Neutrophil (primary cell): Measurements from ENCODE around the gene HCRTR2.

Source experiments
- H3K27ac ChIP-seq: fragments of 200-600 bp; sonication (generic); 2 replicates; pipeline ENCODE4 v1.5.1; 2016; ENCODE audit warnings: mild to moderate bottlenecking, moderate library complexity
- H3K27me3 ChIP-seq: fragments of 200-600 bp; sonication (generic); 2 replicates; pipeline ENCODE4 v1.6.0; 2016; ENCODE audit warnings: mild to moderate bottlenecking
- H3K36me3 ChIP-seq: fragments of 200-600 bp; sonication (generic); 2 replicates; pipeline ENCODE4 v1.5.1; 2017
- H3K4me1 ChIP-seq, 2 experiments: fragments of 200-600 bp in 1 of 2; sonication (generic) in 1 of 2; 1 replicate in 1 of 2; 2 replicates in 1 of 2; pipeline versions ENCODE4 v1.5.1 to v1.6.1; 2013 to 2016; ENCODE audit warnings: low read depth in 1 of 2, low read length in 1 of 2, mild to moderate bottlenecking in 1 of 2, moderate library complexity in 1 of 2; ENCODE audit not compliant: control insufficient read depth in 1 of 2, insufficient read depth in 1 of 2
- H3K4me3 ChIP-seq, 2 experiments: fragments of 200-600 bp in 1 of 2; sonication (generic) in 1 of 2; 1 replicate in 1 of 2; 2 replicates in 1 of 2; pipeline ENCODE4 v1.5.1; 2013 to 2016; ENCODE audit warnings: low read depth in 1 of 2, low read length in 1 of 2, mild to moderate bottlenecking in 1 of 2, moderate library complexity in 1 of 2
- H3K9me3 ChIP-seq: fragments of 200-600 bp; sonication (generic); 2 replicates; pipeline ENCODE4 v1.5.1; 2016
- TF ChIP-seq, protein P1 (sequence below): fragments of 200-600 bp; sonication (generic); IDR thresholded peaks from 2 replicates; pipeline ENCODE4 v1.5.1; 2016; ENCODE audit warnings: antibody characterized with exemption

Gene HCRTR2

GRCh38 chr6:55174211-55175026, at the start of gene HCRTR2:
HCRTR2 (plus strand) TSS chr6:55174515; CDS start chr6:55174588, 73 bp downstream.
- no peaks in the 10 kb centered on the region for H3K36me3 ChIP-seq
- no peak within 1 kb of the TSS for H3K27ac ChIP-seq
- TF ChIP-seq, protein P1, sequence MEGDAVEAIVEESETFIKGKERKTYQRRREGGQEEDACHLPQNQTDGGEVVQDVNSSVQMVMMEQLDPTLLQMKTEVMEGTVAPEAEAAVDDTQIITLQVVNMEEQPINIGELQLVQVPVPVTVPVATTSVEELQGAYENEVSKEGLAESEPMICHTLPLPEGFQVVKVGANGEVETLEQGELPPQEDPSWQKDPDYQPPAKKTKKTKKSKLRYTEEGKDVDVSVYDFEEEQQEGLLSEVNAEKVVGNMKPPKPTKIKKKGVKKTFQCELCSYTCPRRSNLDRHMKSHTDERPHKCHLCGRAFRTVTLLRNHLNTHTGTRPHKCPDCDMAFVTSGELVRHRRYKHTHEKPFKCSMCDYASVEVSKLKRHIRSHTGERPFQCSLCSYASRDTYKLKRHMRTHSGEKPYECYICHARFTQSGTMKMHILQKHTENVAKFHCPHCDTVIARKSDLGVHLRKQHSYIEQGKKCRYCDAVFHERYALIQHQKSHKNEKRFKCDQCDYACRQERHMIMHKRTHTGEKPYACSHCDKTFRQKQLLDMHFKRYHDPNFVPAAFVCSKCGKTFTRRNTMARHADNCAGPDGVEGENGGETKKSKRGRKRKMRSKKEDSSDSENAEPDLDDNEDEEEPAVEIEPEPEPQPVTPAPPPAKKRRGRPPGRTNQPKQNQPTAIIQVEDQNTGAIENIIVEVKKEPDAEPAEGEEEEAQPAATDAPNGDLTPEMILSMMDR, result no peak
- peaks cover 37% of the 10 kb centered on the region for H3K27me3 ChIP-seq
- H3K4me3 ChIP-seq, result no peak within 1 kb of the TSS
- H3K4me1 ChIP-seq, result no peaks in the 10 kb centered on the region
- H3K9me3 ChIP-seq, result no peaks in the 10 kb centered on the region

- Histone ChIP-seq H3K4me1 (no peaks in the 10 kb centered on the region), H3K27me3 (no peaks in the 10 kb centered on the region), H3K4me3 (no peak overlapping the region), H3K27ac (no peak overlapping the region), H3K36me3 (no peaks in the 10 kb centered on the region), H3K9me3 (no peaks in the 10 kb centered on the region)
- TF ChIP-seq, protein P1, result no peak
Observed at GRCh38 chr6:55130806-55131324, 43.5 kb upstream of the HCRTR2 start.

DNA sequence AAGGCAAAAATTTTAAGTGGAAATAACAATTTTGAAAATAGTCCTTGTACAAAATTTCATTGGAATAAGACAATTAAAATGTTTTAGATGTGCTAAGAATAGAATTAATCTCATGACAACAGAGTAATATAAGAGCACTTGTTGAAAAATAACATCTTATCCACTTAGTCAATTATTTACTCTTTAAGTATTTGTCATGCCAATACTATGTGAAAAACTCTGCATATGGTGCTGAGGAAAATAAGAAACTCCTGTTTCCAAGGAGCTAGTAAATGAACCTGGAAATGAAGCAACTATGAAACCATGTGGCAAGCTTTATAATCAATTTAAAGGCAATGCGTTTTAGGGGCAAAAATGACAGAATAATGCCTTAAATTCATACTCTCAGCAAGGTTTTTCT, 42.7 kb upstream of the HCRTR2 start:
- Histone ChIP-seq H3K27ac (no peak overlapping the region), H3K9me3 (no peaks in the 10 kb centered on the region), H3K4me1 (no peaks in the 10 kb centered on the region), H3K4me3 (no peak overlapping the region), H3K36me3 (no peaks in the 10 kb centered on the region), H3K27me3 (no peaks in the 10 kb centered on the region)
- TF ChIP-seq, protein P1, result no peak

- H3K4me3 ChIP-seq, result no peak overlapping the region
- no peak overlapping the region for H3K27ac ChIP-seq
- no peaks in the 10 kb centered on the region for H3K4me1 ChIP-seq
- TF ChIP-seq, protein P1, result no peak
- no peaks in the 10 kb centered on the region for H3K27me3 ChIP-seq
- no peaks in the 10 kb centered on the region for H3K9me3 ChIP-seq
- H3K36me3 ChIP-seq, result no peaks in the 10 kb centered on the region
Observed at GRCh38 chr6:55136916-55137315, 37.4 kb upstream of the HCRTR2 start.

DNA sequence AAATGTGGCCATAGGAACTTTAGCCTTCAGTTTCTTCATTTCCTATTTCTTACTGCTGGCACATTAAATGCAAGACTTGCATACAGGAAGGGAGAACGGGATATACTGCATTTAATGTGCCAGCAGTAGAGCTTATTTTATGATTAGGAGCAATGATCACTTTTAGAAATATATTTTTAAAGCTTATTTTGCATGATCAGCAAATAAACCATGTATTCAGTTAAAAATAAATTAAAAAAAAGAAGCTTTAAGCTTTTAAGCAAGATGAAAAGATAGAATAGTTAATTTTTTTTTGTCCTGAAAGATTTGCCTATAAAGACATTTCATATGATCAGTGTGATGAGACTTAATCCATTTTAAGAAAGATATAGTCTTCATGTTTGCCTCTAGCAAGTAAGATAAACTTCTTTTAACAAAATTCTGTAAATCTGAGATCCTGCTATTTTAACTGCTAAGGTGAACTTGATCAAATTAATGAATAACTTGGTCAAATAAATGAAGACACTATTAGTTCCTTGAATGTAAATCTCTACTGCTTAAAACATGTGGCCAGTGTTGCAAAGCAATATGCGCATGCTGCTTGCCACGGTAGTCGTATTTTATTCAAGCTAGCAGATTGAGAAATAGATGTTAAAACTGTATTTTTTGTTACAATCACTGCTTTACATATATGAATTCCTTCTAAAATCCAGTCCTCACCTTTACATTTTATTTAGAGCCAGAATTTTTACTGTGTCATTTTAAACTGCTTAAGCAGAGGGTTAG, 36.2 kb upstream of the HCRTR2 start:
- no peaks in the 10 kb centered on the region for H3K4me1 ChIP-seq
- no peak overlapping the region for H3K4me3 ChIP-seq
- no peak overlapping the region for H3K27ac ChIP-seq
- no peaks in the 10 kb centered on the region for H3K9me3 ChIP-seq
- no peaks in the 10 kb centered on the region for H3K27me3 ChIP-seq
- no peaks in the 10 kb centered on the region for H3K36me3 ChIP-seq
- TF ChIP-seq, protein P1, result no peak
